Skeletal muscle satellite cell (primary cell): ENCODE data around the gene ADM2.
"Not testable (repeated sequence)": the region's sequence is repeated elsewhere in the genome, so short reads cannot be mapped to it uniquely, and the experiment has no call there.

ENCODE experiments used
- H3K27me3 ChIP-seq: 2 replicates; pipeline ENCODE4 v1.7.0; 2013; ENCODE audit warnings: low read length; ENCODE audit not compliant: control insufficient read depth, insufficient read depth
- H3K36me3 ChIP-seq: 2 replicates; pipeline ENCODE4 v1.7.0; 2013; ENCODE audit warnings: mild to moderate bottlenecking, control low read depth, low read length; ENCODE audit not compliant: insufficient read depth
- H3K4me1 ChIP-seq: 2 replicates; pipeline ENCODE4 v1.7.0; 2013; ENCODE audit warnings: low read length; ENCODE audit not compliant: control insufficient read depth, insufficient read depth
- H3K4me2 ChIP-seq: 2 replicates; pipeline ENCODE4 v1.7.0; 2013; ENCODE audit warnings: mild to moderate bottlenecking, low read length
- H3K4me3 ChIP-seq: 2 replicates; pipeline ENCODE4 v1.7.0; 2013; ENCODE audit warnings: low read length
- H3K9ac ChIP-seq: 2 replicates; pipeline ENCODE4 v1.7.0; 2013; ENCODE audit warnings: mild to moderate bottlenecking, low read depth, low read length, moderate library complexity
- H3K9me3 ChIP-seq: replicated peaks from 2 replicates; pipeline ENCODE4 v1.7.0; 2013; ENCODE audit warnings: mild to moderate bottlenecking, control low read depth, low read length

The ADM2 gene

GRCh38 chr22:50507421-50507990, 26.2 kb downstream of the ADM2 start, which contains the start of gene LMF2:
TSS of gene LMF2 (minus strand) at chr22:50507702. CDS start at chr22:50507675, 27 bp downstream.
- peaks cover 17% of the 10 kb centered on the region for H3K4me1 ChIP-seq
- no peaks in the 10 kb centered on the region for H3K9me3 ChIP-seq
- H3K27me3 ChIP-seq, result no peaks in the 10 kb centered on the region
- H3K9ac ChIP-seq, result peak within 1 kb of the TSS; percentile 96
- H3K4me2 ChIP-seq, result peak within 1 kb of the TSS; percentile 100
- peak within 1 kb of the TSS; percentile 100 for H3K4me3 ChIP-seq
- peaks cover 20% of the 10 kb centered on the region for H3K36me3 ChIP-seq

- Histone ChIP-seq H3K36me3 (peaks cover 15% of the 10 kb centered on the region), H3K4me2 (peak within 1 kb of the TSS; percentile 100), H3K9ac (peak within 1 kb of the TSS; percentile 96), H3K27me3 (no peaks in the 10 kb centered on the region), H3K4me3 (peak within 1 kb of the TSS; percentile 100), H3K4me1 (peaks cover 17% of the 10 kb centered on the region), H3K9me3 (no peaks in the 10 kb centered on the region)
These were observed 26.9 kb downstream of the ADM2 start, which contains the start of gene NCAPH2 for GRCh38 chr22:50507991-50508884. TSS of gene NCAPH2 (plus strand) at chr22:50508224. CDS start at chr22:50508338, 114 bp downstream.

- H3K9me3 ChIP-seq, result no peaks in the 10 kb centered on the region
- peaks cover 17% of the 10 kb centered on the region for H3K4me1 ChIP-seq
- peak overlapping the region; percentile 96 for H3K4me2 ChIP-seq
- H3K36me3 ChIP-seq, result peaks cover 15% of the 10 kb centered on the region
- H3K27me3 ChIP-seq, result no peaks in the 10 kb centered on the region
- peak overlapping the region; percentile 84 for H3K9ac ChIP-seq
- H3K4me3 ChIP-seq, result peak overlapping the region; percentile 100
These were observed 27.6 kb downstream of the ADM2 start for GRCh38 chr22:50508897-50509296.

DNA sequence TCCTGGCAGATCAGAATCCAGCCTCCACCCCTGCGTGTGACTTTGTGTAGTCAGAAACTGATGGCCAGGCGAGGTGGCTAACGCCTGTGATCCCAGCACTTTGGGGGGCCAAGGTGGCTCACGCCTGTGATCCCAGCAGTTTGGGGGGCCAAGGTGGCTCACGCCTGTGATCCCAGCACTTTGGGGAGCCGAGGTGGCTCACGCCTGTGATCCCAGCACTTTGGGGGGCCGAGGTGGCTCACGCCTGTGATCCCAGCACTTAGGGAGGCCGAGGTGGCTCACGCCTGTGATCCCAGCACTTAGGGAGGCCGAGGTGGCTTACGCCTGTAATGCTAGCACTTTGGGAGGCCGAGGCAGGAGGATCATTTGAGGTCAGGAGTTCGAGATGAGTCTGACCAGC, 31.8 kb downstream of the ADM2 start:
- no peak overlapping the region for H3K4me3 ChIP-seq
- no peaks in the 10 kb centered on the region for H3K27me3 ChIP-seq
- no peak overlapping the region for H3K4me2 ChIP-seq
- H3K9me3 ChIP-seq, result no peaks in the 10 kb centered on the region
- no peak overlapping the region for H3K9ac ChIP-seq
- peaks cover 18% of the 10 kb centered on the region for H3K36me3 ChIP-seq
- peaks cover 11% of the 10 kb centered on the region for H3K4me1 ChIP-seq

GRCh38 chr22:50516068-50516467, 34.7 kb downstream of the ADM2 start:
- H3K4me1 ChIP-seq, result no peaks in the 10 kb centered on the region
- no peak overlapping the region for H3K4me3 ChIP-seq
- H3K27me3 ChIP-seq, result no peaks in the 10 kb centered on the region
- no peak overlapping the region for H3K9ac ChIP-seq
- H3K36me3 ChIP-seq, result peaks cover 34% of the 10 kb centered on the region
- H3K4me2 ChIP-seq, result no peak overlapping the region
- no peaks in the 10 kb centered on the region for H3K9me3 ChIP-seq

DNA sequence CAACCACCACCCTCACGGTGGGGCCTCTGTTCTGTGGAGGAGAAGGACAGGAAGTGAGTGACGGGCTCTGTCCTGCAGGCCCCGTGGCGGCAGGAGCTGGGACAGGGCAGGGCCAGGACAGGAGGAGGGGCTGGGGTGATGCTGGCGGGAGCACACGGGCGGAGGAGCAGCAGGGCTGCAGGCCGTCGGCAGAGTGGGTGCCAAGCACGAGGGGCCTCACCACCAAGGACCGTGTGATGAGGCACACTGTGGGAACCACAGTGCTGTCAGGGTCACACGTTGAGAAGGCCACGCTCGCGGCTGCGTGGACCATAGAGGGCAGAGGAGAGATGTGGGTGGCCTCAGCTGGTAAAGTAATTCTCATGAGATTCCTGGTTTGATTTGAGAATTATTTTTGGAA, 35.5 kb downstream of the ADM2 start:
- Histone ChIP-seq H3K9ac (no peak overlapping the region), H3K9me3 (no peaks in the 10 kb centered on the region), H3K27me3 (no peaks in the 10 kb centered on the region), H3K4me2 (no peak overlapping the region), H3K4me3 (no peak overlapping the region), H3K36me3 (peaks cover 40% of the 10 kb centered on the region), H3K4me1 (no peaks in the 10 kb centered on the region)

DNA sequence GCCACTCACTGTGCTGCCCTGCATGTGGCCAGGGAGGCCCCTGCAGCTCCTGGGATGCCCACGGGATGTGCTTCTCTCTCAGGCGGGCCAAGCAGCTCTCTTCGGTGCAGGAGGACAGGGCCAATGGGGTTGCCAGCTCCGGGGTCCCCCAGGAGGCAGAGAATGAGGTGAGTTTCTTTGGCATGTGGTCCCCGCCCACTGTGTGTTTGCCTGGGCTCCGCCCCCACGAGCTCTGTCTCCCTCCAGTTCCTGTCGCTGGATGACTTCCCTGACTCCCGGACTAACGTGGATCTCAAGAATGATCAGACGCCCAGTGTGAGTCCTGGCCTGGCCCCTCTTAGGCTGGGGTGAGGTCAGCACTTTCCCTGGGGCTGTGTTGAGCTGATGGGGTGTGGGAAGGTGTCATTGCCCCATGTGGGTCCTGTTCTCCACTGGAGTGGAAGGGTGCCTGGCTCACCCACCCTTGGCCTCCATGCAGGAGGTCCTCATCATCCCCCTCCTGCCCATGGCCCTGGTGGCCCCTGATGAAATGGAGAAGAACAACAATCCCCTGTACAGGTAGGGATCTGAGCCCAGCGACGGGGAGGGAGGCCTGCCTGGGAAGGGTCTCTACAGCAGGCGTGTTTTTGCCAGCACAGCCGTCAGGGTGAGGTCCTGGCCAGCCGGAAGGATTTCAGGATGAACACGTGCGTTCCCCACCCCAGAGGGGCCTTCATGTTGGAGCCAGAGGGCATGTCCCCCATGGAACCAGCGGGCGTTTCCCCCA, 36.3 kb downstream of the ADM2 start:
- H3K9ac ChIP-seq, result no peak overlapping the region
- H3K36me3 ChIP-seq, result peaks cover 45% of the 10 kb centered on the region
- H3K4me3 ChIP-seq, result no peak overlapping the region

GRCh38 chr22:50518606-50519005, 37.3 kb downstream of the ADM2 start:
- H3K4me1 ChIP-seq, result peaks cover 1% of the 10 kb centered on the region
- H3K4me3 ChIP-seq, result no peak overlapping the region
- no peak overlapping the region for H3K9ac ChIP-seq
- peaks cover 54% of the 10 kb centered on the region for H3K36me3 ChIP-seq
- no peak overlapping the region for H3K4me2 ChIP-seq
- H3K27me3 ChIP-seq, result no peaks in the 10 kb centered on the region
- H3K9me3 ChIP-seq, result no peaks in the 10 kb centered on the region

More for the DNA sequence above, 36.3 kb downstream of the ADM2 start:
- H3K27me3 ChIP-seq, result no peaks in the 10 kb centered on the region
- H3K9me3 ChIP-seq, result no peaks in the 10 kb centered on the region
- H3K4me1 ChIP-seq, result no peaks in the 10 kb centered on the region
- no peak overlapping the region for H3K4me2 ChIP-seq

DNA sequence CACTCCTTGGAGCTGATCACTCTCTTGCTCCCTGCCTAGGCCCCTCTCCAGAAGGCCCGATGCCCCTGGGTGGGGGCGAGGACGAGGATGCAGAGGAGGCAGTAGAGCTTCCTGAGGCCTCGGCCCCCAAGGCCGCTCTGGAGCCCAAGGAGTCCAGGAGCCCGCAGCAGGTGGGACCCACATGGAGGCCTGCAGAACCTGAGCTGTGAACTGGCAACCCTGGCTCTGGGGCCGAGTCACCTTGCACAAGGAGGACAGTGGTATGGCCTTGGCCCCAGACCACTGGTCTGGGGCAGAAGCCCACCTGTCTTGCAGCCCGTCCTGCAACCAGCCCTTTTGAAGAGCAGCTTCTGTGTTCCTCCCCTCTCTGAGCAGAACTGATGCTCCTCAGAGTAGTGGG, 37.8 kb downstream of the ADM2 start:
- peaks cover 59% of the 10 kb centered on the region for H3K36me3 ChIP-seq

DNA sequence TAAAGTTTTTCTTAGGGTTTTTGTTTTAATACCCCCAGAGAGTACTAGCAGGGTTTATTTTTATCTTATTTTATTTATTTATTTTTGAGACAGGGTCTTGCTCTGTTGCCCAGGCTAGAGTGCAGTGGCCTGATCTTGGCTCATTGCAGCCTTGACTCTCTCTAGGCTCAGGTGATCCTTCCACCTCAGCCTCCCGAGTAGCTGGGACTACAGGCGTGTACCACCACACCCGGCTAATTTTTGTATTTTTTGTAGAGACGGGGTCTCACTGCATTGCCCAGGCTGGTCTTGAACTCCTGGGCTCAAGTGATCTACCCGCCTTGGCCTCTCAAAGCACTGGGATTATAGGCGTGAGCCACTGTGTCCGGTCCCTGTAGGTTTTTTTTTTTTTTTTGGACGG, 38.8 kb downstream of the ADM2 start:
- not testable (repeated sequence) for H3K27me3 ChIP-seq, H3K4me2 ChIP-seq, H3K9ac ChIP-seq, H3K4me3 ChIP-seq, H3K9me3 ChIP-seq
- peaks cover 15% of the 10 kb centered on the region for H3K4me1 ChIP-seq
- peaks cover 63% of the 10 kb centered on the region for H3K36me3 ChIP-seq

More for the DNA sequence above, 37.8 kb downstream of the ADM2 start:
- Histone ChIP-seq H3K27me3 (no peaks in the 10 kb centered on the region), H3K9ac (no peak overlapping the region), H3K9me3 (no peaks in the 10 kb centered on the region), H3K4me2 (no peak overlapping the region), H3K4me1 (peaks cover 7% of the 10 kb centered on the region), H3K4me3 (no peak overlapping the region)

GRCh38 chr22:50520826-50521453, 39.6 kb downstream of the ADM2 start:
- no peaks in the 10 kb centered on the region for H3K27me3 ChIP-seq
- no peaks in the 10 kb centered on the region for H3K9me3 ChIP-seq
- H3K4me3 ChIP-seq, result no peak overlapping the region
- H3K9ac ChIP-seq, result no peak overlapping the region
- H3K4me1 ChIP-seq, result peaks cover 15% of the 10 kb centered on the region
- H3K36me3 ChIP-seq, result peaks cover 63% of the 10 kb centered on the region
- no peak overlapping the region for H3K4me2 ChIP-seq
